Activated CD8-positive, alpha-beta memory T cell treated with anti-CD3 and anti-CD28 coated beads, Interleukin-2, amount 10 ng/mL, durations not matched to agents 7 days and 5 days (primary cell): ENCODE measurements around the gene CHMP5. TPM values are rescaled to one million over a fixed set of nuclear protein-coding genes. Genes with fewer than 3 reads are reported as not detected.

Experiments used
- ATAC-seq: fragments of 150-1000 bp; cut with Tn5 transposase; one replicate; pipeline ENCODE4 v1.10.0; 2021; ENCODE audit warnings: moderate library complexity
- CTCF ChIA-PET: fragments of 350-600 bp; sonication (Branson Sonifier 250); formaldehyde crosslinking; loops from one replicate; lab custom pipeline; 2021; ENCODE audit warnings: antibody characterized with exemption; lab: Charles Lee
- DNase-seq: peaks from one replicate; pipeline ENCODE4 v3.0.0-alpha.2; 2020
- H3K27ac Mint-ChIP-seq: one replicate; pipeline ENCODE4 v1.8.0; 2021; ENCODE audit warnings: mild to moderate bottlenecking, mixed read lengths
- H3K27me3 Mint-ChIP-seq: one replicate; pipeline ENCODE4 v1.8.0; 2021; ENCODE audit warnings: mixed read lengths
- H3K36me3 Mint-ChIP-seq: one replicate; pipeline ENCODE4 v1.8.0; 2021; ENCODE audit warnings: mild to moderate bottlenecking, mixed read lengths
- H3K4me1 Mint-ChIP-seq: one replicate; pipeline ENCODE4 v1.8.0; 2021; ENCODE audit warnings: mixed read lengths
- H3K4me3 Mint-ChIP-seq: one replicate; pipeline ENCODE4 v1.8.0; 2021; ENCODE audit warnings: mild to moderate bottlenecking, moderate library complexity, mixed read lengths
- H3K9me3 Mint-ChIP-seq: one replicate; pipeline ENCODE4 v1.8.0; 2022; ENCODE audit warnings: low read depth, mixed read lengths
- total RNA-seq, 2 experiments: library from RNA; stranded (reverse); gene quantifications; one replicate each; pipeline ENCODE4 v1.2.3, GENCODE V29; 2021

CHMP5 gene
- total RNA-seq, 2 experiments from 2014 or later: 114 to 130 TPM

DNA sequence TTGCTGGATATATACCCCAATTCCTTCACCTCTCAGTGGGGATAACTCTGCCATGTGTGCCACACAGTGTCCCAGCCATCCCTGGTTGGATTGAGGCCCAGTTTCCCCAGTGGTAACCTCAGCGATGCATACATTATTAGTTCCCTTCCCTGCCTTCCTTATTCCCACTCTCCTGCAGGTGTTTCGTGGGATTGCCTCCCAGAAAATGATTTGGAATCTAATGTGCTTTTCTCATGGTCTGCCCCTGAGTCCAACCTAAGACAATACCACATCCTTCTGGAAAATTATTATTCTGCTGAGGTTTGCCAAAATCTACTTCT lies 33.3 kb upstream of the CHMP5 start:
- CTCF ChIA-PET: interaction anchor here (1.5 kb wide), 1 partner anchor 61 kb away, joined by 4 read pairs; no protein-coding TSS in a partner anchor
- ATAC-seq (no peak), DNase-seq (no peak)
- Mint-ChIP-seq H3K36me3 (no peaks in the 10 kb centered on the region), H3K4me3 (no peak overlapping the region), H3K9me3 (no peaks in the 10 kb centered on the region), H3K4me1 (peaks cover 2% of the 10 kb centered on the region), H3K27me3 (peaks cover 2% of the 10 kb centered on the region), H3K27ac (no peak overlapping the region)

DNA sequence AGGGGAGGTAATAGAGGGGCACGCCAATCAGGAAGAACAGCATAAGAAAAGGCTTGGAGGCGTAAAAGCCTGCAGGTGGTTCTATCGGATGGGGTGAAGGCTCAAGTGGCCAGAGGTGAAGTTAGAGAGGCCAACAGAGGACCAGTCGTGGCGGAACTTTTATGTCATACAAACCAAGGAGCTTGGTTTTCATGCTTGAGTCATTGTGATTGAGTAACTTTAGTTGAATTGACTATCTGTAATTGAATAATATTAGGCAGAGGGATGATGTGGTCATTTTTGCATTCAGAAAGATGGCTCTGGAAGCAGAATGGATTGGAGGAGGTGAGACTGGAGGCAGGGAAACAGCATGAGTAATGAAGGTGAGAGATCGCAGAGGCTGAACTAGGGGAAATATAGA lies 32.0 kb upstream of the CHMP5 start:
- no peaks in the 10 kb centered on the region for H3K4me1 Mint-ChIP-seq
- DNase-seq (no peak), ATAC-seq (no peak)
- CTCF ChIA-PET: interaction anchor here (0.5 to 1.5 kb wide), 3 partner anchors 62 to 166 kb away, joined by 3 to 4 read pairs (median 4); no protein-coding TSS in a partner anchor
- no peaks in the 10 kb centered on the region for H3K9me3 Mint-ChIP-seq
- H3K27ac Mint-ChIP-seq: no peak overlapping the region
- peaks cover 2% of the 10 kb centered on the region for H3K27me3 Mint-ChIP-seq
- H3K4me3 Mint-ChIP-seq: no peak overlapping the region
- H3K36me3 Mint-ChIP-seq: no peaks in the 10 kb centered on the region

DNA sequence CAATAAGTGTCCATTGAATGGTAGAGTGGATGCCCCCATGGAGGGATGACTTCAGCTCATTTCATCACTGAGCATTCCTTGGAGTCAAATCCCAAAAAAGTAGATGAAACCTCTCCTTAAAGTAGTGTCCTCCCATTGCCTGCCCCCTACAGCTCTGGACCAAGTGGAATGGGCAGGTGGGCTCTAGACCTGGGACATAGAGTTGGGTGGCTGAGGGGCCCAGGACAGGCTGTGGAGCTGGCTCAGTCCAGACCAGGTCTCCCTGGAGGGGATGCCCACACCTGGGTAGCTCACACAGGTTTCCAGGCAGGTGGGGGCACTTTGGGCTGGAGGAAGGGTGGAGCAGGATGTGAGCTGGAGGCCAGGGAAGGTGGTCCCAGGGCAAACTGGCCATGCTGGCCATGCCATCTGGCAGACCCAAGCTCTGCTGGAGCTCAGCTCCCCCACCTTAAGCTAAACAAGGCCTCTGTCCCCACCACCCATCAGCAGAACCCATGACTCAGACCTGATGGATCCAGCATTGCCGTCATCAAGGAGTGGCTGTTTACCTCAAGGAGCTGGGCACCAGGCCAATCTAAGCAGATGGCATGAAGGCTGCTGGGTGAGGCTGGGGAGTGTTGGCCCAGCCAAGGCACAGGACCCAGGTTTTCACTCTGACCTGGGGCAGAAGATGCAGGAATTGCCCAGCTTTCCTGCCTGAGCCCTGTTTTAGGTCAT lies 31.1 kb upstream of the CHMP5 start:
- no peak overlapping the region for H3K27ac Mint-ChIP-seq
- ATAC-seq (no peak), DNase-seq (no peak)
- peaks cover 2% of the 10 kb centered on the region for H3K27me3 Mint-ChIP-seq
- H3K9me3 Mint-ChIP-seq: no peaks in the 10 kb centered on the region
- no peaks in the 10 kb centered on the region for H3K4me1 Mint-ChIP-seq
- H3K36me3 Mint-ChIP-seq: no peaks in the 10 kb centered on the region
- CTCF ChIA-PET: interaction anchor here (1.9 kb wide), 1 partner anchor 8 kb away, joined by 6 read pairs; no protein-coding TSS in a partner anchor
- H3K4me3 Mint-ChIP-seq: no peak overlapping the region

DNA sequence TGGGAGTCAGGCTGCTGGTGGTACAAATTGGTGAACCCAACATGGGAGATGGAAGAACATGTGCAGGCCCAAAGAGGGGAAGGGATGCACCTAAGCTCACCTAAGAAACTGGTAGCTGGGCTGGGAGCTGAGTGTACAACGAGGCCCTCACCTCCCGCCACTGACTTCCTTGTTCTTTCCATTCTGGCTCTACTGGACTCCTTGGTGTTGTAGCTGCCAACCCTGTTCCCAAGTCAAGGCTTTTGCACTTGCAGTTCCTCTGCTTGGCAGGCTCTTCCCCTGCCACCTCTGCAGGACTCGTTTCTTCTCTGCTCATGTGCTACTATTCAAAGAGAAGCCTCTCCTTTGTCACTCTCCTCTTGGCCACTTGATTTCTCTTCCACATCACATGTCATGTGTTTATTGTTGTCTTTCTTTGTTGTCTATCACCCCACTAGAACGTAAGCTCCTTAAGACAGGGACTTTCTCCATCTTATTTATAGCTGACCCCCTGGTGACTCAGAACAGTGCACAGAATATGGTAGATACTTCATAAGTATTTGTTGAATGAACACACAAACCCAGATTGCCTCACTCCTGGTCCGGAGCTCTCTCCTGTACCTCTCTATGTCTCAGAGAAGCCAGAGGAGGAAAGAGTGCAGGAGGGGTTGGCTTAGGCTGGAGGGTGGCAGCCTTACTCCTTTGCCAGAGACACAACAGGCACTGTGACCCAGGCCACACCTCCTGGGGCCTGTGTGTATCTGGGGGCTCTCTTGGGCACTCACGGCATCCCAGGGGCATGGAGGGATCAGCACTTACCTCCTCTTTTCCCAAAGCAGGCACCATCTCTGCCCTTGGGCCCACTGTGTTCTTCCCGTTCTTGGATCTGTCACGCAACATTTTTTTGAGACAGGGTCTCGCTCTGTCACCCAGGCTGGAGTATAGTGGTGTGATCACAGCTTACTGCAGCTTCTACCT lies 30.1 kb upstream of the CHMP5 start:
- Mint-ChIP-seq H3K27me3 (peaks cover 6% of the 10 kb centered on the region), H3K4me1 (peaks cover 1% of the 10 kb centered on the region)
- CTCF ChIA-PET: interaction anchor here (0.6 to 1.9 kb wide), 2 partner anchors 9 to 246 kb away, joined by 4 to 6 read pairs; no protein-coding TSS in a partner anchor

DNA sequence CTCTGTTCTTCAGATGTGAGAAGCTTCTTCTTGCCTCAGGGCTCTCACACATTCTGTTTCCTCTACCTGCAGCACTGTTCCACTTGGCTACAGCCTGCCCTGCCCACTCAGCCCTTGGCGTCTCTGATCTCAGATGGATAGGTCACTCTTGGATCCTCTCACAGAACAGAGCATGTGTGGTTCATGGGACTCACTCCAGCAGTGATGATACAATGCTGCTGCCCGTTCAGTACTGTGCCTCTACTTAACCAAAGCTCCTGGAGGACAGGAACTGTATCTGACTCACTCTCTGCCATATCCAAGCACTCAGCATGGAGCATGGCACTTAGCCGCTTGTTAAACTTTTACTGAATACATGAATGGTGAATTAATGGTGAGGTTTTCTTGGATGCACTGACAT lies 28.3 kb upstream of the CHMP5 start:
- no peaks in the 10 kb centered on the region for H3K9me3 Mint-ChIP-seq
- H3K4me1 Mint-ChIP-seq: peaks cover 2% of the 10 kb centered on the region
- no peak overlapping the region for H3K4me3 Mint-ChIP-seq
- CTCF ChIA-PET: interaction anchor here (0.6 to 1.4 kb wide), 2 partner anchors 11 to 12 kb away, joined by 3 to 4 read pairs; no protein-coding TSS in a partner anchor
- DNase-seq (no peak), ATAC-seq (no peak)
- H3K27ac Mint-ChIP-seq: no peak overlapping the region
- H3K36me3 Mint-ChIP-seq: no peaks in the 10 kb centered on the region
- H3K27me3 Mint-ChIP-seq: peaks cover 7% of the 10 kb centered on the region

More for the DNA sequence above, 30.1 kb upstream of the CHMP5 start:
- H3K27ac Mint-ChIP-seq: no peak overlapping the region
- no peak overlapping the region for H3K4me3 Mint-ChIP-seq
- no peak for DNase-seq
- no peak for ATAC-seq
- no peaks in the 10 kb centered on the region for H3K9me3 Mint-ChIP-seq
- no peaks in the 10 kb centered on the region for H3K36me3 Mint-ChIP-seq

DNA sequence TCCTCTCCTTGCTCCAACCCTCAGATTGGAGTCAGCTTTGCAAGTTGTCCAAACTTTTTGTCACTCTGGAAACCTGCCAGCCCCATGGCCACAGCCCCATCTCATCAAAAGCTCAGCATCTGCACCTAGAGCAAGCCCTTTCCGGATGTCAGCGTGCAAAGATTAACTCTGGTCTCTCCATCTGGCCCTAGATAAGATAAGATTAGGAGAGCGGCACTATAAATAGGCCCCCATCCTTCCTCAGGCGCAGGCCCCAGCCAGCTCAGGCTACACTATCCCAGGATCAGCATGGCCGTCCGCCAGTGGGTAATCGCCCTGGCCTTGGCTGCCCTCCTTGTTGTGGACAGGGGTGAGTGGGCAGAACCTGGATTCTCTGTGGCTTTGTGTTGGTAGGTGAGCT lies 24.9 kb upstream of the CHMP5 start, which contains the start of gene SPINK4:
Gene SPINK4, plus strand, starts transcription at position 247 of the 400 bp plus-strand sequence. Its CDS starts 42 bp downstream, at position 289.
- no peak within 1 kb of the TSS for H3K4me3 Mint-ChIP-seq
- DNase-seq (no peak), ATAC-seq (no peak)
- no peaks in the 10 kb centered on the region for H3K36me3 Mint-ChIP-seq
- H3K27me3 Mint-ChIP-seq: peaks cover 7% of the 10 kb centered on the region
- no peaks in the 10 kb centered on the region for H3K9me3 Mint-ChIP-seq
- CTCF ChIA-PET: interaction anchor here (1.4 to 1.8 kb wide), 2 partner anchors 23 to 47 kb away, joined by 3 to 4 read pairs; no protein-coding TSS in a partner anchor
- peaks cover 8% of the 10 kb centered on the region for H3K4me1 Mint-ChIP-seq
- peak within 1 kb of the TSS; percentile 17 for H3K27ac Mint-ChIP-seq

DNA sequence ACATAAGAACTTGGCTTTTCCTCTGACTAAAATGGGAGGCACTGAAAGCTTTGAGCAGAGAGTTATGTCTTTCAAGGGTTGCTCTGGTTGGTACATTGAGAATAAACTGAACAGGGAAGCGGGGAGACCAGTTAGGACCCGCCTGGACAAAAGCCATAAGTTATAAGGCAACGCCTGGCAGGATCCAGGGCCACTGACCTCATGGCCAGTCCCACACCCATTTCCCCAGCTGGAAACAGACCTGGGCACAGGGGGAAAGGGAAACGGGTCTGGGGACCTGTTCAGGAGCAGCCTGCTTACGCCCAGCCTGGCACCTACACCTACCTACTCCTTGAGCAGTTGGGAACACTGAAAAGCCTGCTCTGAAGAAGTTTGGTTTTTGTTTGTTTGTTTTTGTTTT lies 23.6 kb upstream of the CHMP5 start:
- Mint-ChIP-seq H3K27ac (no peak overlapping the region), H3K27me3 (peaks cover 4% of the 10 kb centered on the region), H3K36me3 (no peaks in the 10 kb centered on the region), H3K4me3 (no peak overlapping the region), H3K4me1 (peaks cover 8% of the 10 kb centered on the region), H3K9me3 (no peaks in the 10 kb centered on the region)
- CTCF ChIA-PET: interaction anchor here (1.4 kb wide), 1 partner anchor 45 kb away, joined by 3 read pairs; no protein-coding TSS in a partner anchor
- no peak for ATAC-seq
- DNase-seq: no peak

DNA sequence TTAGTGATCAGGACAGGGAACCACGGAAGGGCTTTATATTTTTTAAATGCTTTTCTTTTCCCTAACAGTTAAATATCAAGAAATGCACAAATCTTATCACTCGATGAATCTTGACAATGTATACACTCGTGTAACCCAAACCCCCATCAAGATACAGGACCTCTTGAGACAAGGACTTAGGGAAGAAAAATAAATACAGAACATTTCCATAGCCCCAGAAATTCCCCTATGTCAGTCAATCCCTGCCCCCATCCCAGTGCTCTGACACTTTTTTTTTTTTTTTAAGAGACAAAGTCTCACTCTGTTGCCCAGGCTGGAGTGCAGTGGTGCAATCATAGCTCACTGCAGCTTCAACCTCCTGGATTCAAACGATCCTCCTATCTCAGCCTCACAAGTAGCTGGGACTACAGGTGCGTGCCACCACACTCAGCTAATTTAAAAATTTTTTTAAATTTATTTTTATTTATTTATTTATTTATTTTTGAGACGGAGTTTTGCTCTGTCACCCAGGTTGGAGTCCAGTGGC lies 22.2 kb upstream of the CHMP5 start:
- Mint-ChIP-seq H3K9me3 (no peaks in the 10 kb centered on the region), H3K4me3 (no peak overlapping the region), H3K4me1 (peaks cover 8% of the 10 kb centered on the region), H3K27ac (no peak overlapping the region), H3K27me3 (peaks cover 4% of the 10 kb centered on the region), H3K36me3 (peaks cover under 1% of the 10 kb centered on the region)
- DNase-seq (no peak), ATAC-seq (no peak)
- CTCF ChIA-PET: interaction anchor here (1.9 kb wide), 1 partner anchor 17 kb away, joined by 6 read pairs; no protein-coding TSS in a partner anchor

DNA sequence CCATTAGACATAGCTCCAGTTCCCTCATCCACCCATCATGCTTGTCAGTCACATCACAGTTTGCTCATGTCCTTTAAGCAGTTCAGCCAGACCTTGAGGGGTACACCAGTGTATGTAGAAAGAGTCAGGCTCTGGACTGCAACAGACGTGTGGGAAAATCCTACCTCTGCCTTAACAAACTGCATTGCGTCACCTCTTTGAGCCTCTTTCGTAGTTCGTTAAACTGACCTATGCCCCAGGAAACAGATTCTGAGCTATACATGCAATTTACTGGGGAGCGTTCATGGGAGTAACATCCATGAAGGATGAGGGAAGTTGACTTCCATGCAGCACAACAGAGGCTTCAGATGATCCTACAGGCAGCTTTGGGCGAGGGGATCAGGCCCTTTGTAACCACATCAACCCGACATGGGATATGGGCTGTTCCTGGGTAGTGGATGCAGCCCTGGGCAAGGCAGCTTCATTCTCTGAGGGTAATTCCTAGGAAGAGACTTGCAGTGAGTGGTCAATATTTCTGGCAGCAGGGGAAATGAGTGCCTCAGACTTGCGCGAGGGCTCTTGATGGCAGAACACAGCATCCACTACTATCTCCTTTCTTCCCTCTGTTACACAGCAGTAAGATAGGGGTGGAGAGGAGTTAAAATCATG lies 20.6 kb upstream of the CHMP5 start:
- Mint-ChIP-seq H3K9me3 (no peaks in the 10 kb centered on the region), H3K27ac (no peak overlapping the region), H3K27me3 (peaks cover 4% of the 10 kb centered on the region), H3K4me1 (peaks cover 11% of the 10 kb centered on the region), H3K36me3 (peaks cover 2% of the 10 kb centered on the region), H3K4me3 (no peak overlapping the region)
- ATAC-seq: no peak
- no peak for DNase-seq
- CTCF ChIA-PET: interaction anchor here (1.5 to 1.9 kb wide), 2 partner anchors 18 kb away, joined by 3 to 6 read pairs; no protein-coding TSS in a partner anchor

DNA sequence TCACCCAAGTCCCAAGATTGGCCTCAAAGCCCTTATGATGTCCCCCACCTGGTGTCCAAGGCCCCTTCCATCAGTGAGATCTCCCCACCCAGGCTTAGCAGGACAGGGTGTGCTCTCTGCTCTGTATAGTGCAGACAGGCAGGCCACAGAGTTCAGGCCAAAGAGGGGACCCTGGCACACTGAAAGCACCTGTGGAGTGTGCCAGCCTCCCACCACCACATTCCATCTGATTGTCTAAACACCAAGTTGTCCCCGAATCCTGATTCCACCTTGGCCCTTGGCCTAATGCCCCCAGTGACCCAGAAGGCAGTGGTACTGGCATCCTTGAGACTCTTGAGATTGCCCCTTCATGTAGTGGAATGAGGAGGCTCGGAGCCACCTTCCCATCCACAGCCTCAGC lies 19.5 kb upstream of the CHMP5 start:
- peaks cover 18% of the 10 kb centered on the region for H3K4me1 Mint-ChIP-seq
- H3K36me3 Mint-ChIP-seq: peaks cover 2% of the 10 kb centered on the region
- CTCF ChIA-PET: interaction anchor here (1.5 kb wide), 1 partner anchor 19 kb away, joined by 3 read pairs; no protein-coding TSS in a partner anchor
- no peaks in the 10 kb centered on the region for H3K27me3 Mint-ChIP-seq
- no peak overlapping the region for H3K4me3 Mint-ChIP-seq
- H3K27ac Mint-ChIP-seq: no peak overlapping the region
- no peak for ATAC-seq
- no peak for DNase-seq
- no peaks in the 10 kb centered on the region for H3K9me3 Mint-ChIP-seq

DNA sequence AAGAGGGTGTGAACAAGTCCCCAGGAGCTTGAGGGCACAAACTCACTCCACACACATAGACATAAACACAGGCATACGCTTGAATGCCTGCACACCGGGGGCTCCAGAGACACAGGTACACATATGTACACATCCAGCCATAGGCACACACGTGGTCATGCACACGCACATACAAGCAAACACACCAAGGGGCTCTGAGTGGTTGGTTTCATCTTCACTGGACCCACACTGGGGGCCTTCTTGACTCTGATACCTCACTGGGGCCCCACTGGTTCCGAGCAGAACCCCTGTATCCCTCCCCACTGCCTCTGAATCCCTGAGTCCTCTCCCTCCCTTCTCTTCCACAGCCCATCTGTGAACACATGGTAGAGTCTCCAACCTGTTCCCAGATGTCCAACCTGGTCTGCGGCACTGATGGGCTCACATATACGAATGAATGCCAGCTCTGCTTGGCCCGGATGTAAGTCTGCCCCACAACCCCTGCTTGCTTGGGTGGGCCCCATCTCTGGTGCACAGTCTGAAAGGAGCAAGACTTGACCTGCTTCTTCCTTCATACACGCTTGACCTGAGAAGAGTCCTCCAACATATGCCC lies 18.5 kb upstream of the CHMP5 start:
- Mint-ChIP-seq H3K9me3 (no peaks in the 10 kb centered on the region), H3K4me3 (no peak overlapping the region), H3K36me3 (peaks cover 3% of the 10 kb centered on the region), H3K4me1 (peaks cover 18% of the 10 kb centered on the region), H3K27me3 (no peaks in the 10 kb centered on the region), H3K27ac (no peak overlapping the region)
- CTCF ChIA-PET: no interaction called here
- DNase-seq (no peak), ATAC-seq (no peak)

DNA sequence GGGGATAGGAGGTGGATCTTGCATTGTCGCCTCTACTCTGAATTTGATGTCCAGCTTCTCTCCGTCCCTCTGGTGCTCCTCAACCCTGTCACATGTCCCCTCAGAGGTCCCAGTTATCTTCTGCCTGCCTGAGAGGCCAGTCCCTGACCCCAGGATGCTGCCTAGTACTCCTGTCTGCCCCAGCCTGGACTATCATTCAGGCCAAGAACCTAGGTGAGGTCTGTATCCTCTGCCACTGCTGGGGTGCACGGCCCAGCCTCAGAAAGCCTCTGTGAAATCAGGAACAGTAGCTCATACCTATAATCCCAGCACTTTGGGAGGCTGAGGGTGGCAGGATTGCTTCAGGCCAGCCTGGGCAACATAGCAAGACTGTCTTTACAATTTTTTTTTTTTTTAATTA lies 16.2 kb upstream of the CHMP5 start:
- DNase-seq (no peak), ATAC-seq (no peak)
- Mint-ChIP-seq H3K27me3 (no peaks in the 10 kb centered on the region), H3K4me3 (no peak overlapping the region), H3K4me1 (peaks cover 15% of the 10 kb centered on the region), H3K36me3 (peaks cover 11% of the 10 kb centered on the region), H3K9me3 (no peaks in the 10 kb centered on the region), H3K27ac (no peak overlapping the region)
- CTCF ChIA-PET: interaction anchor here (1.6 to 2.0 kb wide), 2 partner anchors 10 to 23 kb away, joined by 5 to 7 read pairs; no protein-coding TSS in a partner anchor
